GM12872 (cell line): ENCODE data around the gene COPS7B.

ENCODE experiments used
- CTCF ChIP-seq: IDR thresholded peaks from 3 replicates; pipeline ENCODE4 v1.5.1; 2011; ENCODE audit warnings: low read depth, mild to moderate bottlenecking, low read length, moderate library complexity; ENCODE audit not compliant: insufficient read depth

The COPS7B gene

GRCh38 chr2:231795525-231796327 lies 9.5 kb downstream of the COPS7B start:
- TF ChIP-seq CTCF: no peak; the same call in 2 of the 3 replicates

- peak; percentile 67 for TF ChIP-seq CTCF
Measured at GRCh38 chr2:231800493-231801091, 14.3 kb downstream of the COPS7B start.

GRCh38 chr2:231803501-231804138 lies 17.4 kb downstream of the COPS7B start:
- TF ChIP-seq CTCF: no peak

- no peak for TF ChIP-seq CTCF
Measured at GRCh38 chr2:231807020-231807419, 20.8 kb downstream of the COPS7B start.

GRCh38 chr2:231810905-231811304 lies 24.7 kb downstream of the COPS7B start:
- no peak for TF ChIP-seq CTCF

- TF ChIP-seq CTCF: no peak
Measured at GRCh38 chr2:231816327-231817026, 30.2 kb downstream of the COPS7B start.
